ENCODE data around the gene RWDD3.

Gene RWDD3

DNA sequence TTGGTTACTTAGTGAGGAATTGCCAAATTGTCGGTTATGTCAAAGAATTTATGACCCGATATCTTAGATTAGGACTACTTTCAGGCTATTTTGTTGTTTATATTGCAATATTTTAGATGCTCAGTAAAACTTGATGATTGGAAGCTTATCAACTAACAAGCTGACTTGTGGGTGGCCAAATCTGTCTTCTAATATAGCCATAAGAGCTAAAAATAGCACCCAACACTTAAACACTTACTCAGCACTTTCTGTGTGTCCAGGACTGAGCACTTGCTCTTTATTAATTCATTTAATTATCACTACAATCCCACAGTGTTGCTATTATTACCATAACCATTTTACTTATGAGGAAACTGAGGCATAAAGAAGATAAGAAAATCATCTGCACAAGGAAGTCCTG, 50.4 kb downstream of the RWDD3 start:
- no peak for DNase-seq (ENCODE audit: low spot score)

DNA sequence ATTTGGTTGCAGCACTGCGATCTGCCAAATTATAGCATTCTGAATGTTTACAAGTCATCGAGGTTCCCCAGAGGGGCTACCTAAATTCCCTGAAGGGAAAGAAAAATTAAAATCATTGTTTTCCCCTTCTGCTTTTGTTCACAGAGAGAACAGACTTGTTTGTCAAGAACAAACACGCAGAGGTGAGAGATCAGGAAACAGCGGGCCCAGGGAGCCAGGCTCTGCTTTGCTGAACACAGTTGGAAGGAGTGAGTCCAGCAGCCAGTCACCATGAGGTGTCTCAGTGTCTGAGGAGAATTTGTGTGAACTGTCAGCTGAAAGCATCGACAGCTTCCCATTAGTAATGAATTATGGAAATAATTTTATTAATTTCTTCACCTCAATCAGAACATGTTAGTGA, 52.5 kb downstream of the RWDD3 start:
- no peak for DNase-seq (ENCODE audit: low spot score)

- DNase-seq (ENCODE audit: low spot score), result no peak
Measured at GRCh38 chr1:95287081-95287480, 53.1 kb downstream of the RWDD3 start.

- DNase-seq (ENCODE audit: low spot score), result no peak
Measured at GRCh38 chr1:95287825-95288224, 53.8 kb downstream of the RWDD3 start.
